Stimulated activated naive CD8-positive, alpha-beta T cell treated with anti-CD3 and anti-CD28 coated beads, Interleukin-15, Interleukin-2, amounts not matched to agents 100 U/mL and 50 U/mL, for 24 hours (primary cell): Measurements from ENCODE around the gene SESTD1.
"Not testable (repeated sequence)": the region's sequence is repeated elsewhere in the genome, so short reads cannot be mapped to it uniquely, and the experiment has no call there.

ENCODE experiments used
- ATAC-seq: fragments of 150-1000 bp; cut with Tn5 transposase; one replicate; pipeline ENCODE4 v1.10.0; 2021
- DNase-seq: peaks from one replicate; pipeline ENCODE4 v3.0.0; 2021

The SESTD1 gene

DNA sequence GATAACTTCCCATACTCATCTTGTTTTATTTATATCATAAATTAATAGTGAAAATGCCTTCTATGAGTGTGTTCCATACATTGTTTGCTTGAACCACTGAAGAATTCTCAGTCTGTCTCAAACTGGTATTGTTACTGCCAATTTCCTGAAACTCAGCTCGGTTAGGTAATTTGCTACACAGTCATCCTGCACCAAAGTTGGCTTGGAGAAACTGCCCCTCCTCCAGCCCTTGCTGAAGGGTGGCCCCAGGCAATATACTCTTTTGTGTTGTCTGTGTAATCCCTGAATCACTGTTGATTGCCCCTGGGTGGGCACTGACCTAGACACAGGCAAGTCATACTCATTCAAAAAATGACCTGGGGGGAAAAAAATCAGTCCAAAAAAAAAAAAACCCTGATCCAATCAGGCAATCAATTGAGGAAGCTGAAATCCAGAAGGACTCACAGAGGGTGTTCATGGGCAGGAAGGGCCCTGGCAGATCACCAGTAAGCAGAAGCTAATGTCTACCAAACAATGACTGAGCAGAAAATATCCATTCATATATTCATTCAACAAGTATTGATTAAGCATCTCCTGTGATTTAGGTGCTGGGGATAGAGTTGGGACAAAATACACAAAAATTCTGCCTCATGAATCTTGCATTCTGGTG is 3.8 kb upstream of the SESTD1 start:
- peak; percentile 18 for DNase-seq

DNA sequence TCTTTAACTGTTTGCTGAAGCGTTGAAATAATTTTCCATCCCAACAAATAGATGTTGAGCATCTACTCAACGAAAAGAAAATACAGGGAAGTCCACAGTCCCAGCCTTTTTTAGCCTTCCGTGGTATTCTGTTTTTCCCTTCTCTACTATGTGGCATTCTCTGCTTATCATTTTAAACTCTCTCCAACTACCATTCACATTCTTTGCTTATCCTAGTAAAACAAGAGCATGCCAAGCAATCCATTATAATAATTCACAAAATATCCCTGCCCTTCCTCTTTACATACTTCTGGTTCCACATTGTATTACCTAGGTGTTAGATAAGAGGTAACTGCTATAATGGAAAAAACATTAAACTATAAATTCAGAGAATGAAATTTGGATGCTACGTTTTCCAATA is 1.6 kb upstream of the SESTD1 start:
- no peak for ATAC-seq
- no peak for DNase-seq

More for the DNA sequence above, 3.8 kb upstream of the SESTD1 start:
- peak; percentile 39 for ATAC-seq

DNA sequence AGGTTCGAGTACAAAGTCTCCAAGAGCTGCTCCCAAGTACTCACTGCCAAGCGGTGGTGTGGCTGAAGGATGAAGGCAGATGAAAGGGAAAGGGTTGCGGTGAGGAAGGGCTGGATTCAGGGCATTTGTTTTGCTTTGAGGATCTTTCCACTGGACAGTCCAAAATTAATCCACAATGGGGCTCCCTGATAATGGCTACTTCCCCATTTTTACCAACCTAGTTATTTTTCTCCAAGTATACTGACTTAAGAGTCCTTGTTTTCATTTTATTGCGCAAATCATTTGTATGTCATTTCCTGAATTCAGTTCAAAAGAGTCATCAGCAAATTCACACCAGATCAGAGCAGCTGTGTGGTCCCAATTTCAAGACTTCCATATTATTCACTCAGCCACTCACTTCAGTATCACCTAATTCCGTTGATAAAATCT is 464 bp upstream of the SESTD1 start:
- ATAC-seq (no peak), DNase-seq (no peak)

DNA sequence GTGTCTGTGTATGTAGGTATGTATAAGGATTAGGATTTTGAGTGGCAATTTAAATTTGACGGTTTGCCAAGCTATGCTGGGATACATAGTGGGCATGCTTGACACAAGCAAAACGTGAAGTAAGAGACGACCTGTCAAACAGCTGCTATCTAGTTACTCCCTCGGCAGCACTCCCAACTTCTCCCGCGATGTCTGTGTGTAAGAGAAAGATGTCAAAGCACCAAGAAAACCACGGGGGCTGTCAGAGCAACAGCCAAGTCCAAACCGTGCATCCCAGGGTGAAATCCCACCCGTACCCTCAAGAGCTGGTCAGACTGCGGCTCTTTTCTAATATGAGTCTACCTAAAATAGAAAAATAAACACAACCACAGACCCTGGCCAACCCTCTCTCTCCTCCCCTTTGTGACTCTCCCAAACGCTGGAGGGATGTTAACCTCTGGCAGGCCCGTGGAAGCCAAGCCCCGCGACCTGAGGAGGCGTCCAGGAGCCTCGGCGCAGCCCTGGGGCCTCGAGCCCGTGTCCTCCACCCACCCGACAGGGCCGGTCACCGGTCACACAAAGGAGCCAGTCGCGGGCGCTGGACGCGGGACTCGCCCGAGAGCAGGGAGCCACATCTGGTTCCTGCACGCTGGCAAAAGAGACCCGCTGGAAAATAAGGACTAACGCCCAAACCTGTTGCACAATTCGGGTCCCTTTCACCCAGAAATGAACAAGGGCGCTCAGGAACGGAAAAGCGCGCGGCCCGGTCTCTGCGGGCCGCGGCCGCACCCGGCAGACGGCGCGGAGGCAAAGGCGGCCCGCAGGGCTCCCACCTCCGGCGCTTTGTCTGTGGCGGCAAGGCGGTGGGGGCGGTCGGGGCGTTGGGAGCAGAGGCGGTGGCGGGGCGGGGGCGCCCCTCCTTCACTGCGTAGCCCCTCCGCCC is 925 bp downstream of the SESTD1 start:
- ATAC-seq (peak; percentile 24), DNase-seq (peak; percentile 32)

DNA sequence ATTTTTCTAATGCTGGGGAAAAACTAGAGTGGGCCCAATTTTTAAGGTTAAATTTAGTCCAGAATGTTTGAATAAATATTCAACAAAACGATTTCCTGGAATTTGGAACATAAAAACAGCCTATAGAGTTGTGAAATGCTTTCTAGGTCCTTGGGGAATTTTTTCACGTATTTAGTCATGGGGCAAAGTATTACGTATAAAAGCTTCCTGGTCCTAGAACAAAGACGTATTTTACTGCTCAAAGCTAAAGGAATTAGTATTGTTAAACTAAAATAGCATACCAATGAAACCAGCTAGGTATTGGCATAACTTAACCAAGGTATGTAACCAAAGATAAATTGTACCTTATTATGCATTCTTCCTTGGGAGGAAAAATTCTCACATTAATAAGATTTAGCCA is 1.6 kb downstream of the SESTD1 start:
- DNase-seq: no peak
- no peak for ATAC-seq

DNA sequence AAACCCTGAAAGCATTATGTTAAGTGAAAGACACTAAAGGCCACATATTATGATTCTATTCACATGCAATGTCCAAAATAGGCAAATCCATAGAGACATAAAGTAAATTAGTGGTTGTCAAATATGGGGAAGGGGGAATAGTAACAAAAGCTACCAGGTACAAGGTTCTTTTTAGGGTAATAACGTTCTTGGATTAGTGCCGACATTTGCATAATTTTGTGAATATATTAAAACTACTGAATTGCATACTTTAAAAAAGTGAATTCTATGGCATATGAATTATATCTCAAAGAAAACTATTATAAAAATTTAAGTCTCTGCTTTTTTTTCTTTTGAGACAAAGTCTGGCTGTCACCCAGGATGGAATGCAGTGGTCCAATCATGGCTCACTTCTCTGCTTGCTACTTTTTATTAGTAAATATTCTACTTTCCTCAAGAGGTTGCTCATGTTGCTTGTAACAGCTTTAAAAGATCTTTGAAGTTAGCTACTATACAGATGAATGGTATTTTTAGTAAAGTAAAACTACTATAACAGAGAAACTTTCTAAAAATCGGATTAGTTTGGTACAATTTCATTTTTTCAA is 2.5 kb downstream of the SESTD1 start:
- ATAC-seq (no peak), DNase-seq (no peak)

DNA sequence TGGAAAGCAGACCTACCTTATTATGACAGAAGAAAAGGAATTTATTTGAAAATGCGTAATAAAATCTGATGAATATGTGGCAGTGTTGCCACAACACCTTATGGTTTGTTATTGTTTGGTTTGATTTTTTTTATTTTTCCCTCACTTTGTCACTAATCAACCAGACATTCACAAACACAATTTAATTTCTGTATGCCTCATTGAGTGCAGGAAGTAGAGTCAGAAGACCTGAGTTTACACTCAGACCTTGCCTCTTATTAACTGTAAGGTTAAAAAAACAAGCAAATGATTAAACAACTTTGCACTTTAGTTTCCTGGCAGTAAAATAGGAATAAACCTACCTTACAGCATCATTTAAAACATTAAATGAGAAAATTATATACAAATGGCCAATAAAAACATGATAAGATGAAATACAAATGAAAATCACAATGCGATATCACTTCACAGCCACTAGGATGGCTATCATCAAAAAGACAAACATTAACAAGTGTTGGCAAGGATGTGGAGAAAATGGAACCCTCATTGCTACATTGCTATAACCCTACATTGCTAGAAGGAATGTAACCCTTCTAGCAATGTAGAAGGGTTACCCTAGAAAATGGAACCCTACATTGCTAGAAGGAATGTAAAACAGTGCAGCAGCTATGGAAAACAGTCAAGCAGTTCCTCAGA is 3.3 kb downstream of the SESTD1 start:
- no peak for DNase-seq
- no peak for ATAC-seq

DNA sequence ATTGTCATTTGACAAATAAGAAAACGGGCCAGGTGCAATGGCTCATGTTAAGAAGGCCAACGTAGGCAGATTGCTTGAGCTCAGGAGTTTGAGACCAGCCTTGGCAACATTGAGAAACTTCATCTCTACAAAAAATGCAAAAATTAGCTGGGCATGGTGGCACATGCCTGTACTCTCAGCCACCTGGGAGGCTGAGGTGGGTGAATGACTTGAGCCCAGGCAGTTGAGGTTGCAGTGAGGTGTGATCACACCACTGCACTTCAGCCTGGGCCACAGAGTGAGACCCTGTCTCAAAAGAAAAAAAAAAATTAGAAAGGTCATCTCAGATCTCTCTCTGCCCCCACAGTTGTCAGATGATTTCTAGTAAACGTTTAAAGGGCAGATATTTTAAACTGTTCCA is 4.4 kb downstream of the SESTD1 start:
- ATAC-seq (peak; percentile 26), DNase-seq (no peak)

DNA sequence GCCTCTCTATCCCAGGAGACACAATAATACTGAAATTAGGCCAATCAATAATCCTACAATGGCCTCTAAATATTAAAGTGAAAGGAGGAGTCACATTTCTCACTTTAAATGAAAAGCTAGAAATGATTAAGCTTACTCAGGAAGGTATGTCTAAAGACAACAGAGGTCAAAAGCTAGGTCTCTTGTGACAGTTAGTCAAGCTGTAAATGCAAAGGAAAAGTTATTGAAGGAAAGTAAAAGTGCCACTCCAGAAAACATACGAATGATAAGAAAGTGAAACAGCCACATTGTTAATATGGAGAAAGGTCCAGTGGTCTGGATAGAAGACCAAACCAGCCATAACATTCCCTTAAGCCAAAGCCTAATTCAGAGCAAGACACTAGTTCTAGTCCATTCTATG is 9.5 kb downstream of the SESTD1 start:
- no peak for ATAC-seq

DNA sequence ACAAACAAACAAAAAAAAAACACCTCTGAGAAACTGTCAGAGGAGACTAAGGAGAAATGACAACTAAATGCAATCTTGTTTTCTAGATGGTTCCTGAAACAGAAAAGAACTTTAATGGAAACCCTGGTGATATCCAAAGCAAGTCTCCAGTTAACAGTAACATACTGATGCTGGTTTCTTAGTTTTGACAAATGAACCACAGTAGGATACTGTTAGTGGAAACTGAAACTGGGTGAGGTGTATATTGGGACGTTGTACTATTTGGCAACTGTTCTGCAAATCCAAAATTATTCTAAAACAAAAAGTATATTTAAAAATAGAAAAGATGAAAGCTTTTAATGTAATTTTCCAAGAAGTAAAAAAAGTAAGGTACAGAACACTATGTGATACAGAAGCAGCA is 11.4 kb downstream of the SESTD1 start:
- DNase-seq (no peak), ATAC-seq (peak; percentile 66)

More for the DNA sequence above, 9.5 kb downstream of the SESTD1 start:
- no peak for DNase-seq

DNA sequence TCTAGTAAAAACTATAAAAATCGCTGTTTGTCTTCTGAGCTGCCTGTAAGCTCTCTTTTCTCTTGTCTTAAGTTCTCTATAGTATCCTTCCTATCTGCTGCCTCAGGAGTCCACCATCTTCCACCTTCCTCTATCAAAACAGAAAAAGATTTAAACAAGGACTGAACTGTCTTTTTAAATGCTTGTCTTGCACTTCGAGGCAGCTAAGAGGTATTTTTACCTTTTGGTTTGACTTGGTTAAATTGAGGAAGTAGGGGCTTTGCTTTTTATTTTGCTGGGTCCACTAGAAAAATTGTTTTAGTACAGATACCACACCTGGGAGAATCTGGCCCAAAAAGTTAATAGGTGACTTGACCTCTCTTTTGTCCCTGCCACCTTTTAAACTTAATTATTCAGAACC is 12.2 kb downstream of the SESTD1 start:
- ATAC-seq: no peak

DNA sequence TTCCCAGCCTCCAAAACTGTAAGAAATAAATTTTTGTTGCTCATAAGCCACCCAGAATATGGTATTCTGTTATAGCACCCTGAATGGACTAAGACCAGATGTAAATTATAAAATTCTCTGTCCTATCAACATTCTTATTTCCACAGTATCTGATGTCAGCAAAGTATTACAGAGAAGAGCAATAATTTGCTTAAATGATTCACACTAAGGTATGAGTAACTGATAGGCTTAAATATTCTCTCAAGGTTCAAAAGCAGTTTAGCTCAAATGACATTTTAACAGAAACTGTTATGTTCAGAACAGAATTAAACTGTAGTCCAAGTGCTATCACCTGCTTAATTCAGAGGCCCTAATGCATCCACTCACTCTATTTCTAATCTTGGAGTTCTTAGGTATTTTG is 12.8 kb downstream of the SESTD1 start:
- ATAC-seq (peak; percentile 48), DNase-seq (no peak)

More for the DNA sequence above, 12.2 kb downstream of the SESTD1 start:
- DNase-seq: no peak

DNA sequence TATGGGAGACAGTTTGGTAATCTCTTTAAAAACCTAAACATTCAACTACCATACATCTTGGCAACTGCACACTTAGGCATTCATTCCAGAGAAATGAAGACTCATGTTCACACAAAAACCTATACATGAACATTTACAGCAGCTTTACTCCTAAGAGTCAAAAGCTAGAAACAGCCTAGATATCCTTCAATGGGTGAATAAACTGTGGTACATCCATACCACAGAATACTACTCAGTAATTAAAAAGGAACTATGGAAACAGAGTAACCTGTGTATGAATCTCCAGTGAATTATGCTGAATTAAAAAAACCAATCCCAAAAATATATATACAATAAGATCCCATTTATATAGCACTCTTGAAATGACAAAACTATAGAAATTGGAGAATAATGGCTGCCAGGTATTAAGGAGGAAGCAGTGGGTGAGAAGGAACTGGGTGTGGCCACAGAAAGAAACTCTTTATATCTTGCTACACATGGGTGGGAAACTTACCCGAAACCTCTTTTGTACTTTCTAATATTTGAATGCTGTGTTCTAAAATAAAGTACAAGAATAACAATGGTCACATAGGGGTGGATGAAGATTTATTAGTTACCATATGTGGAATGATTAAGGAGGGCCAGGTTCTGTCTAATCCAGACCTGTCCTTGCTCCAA is 13.7 kb downstream of the SESTD1 start:
- DNase-seq (no peak), ATAC-seq (no peak)

DNA sequence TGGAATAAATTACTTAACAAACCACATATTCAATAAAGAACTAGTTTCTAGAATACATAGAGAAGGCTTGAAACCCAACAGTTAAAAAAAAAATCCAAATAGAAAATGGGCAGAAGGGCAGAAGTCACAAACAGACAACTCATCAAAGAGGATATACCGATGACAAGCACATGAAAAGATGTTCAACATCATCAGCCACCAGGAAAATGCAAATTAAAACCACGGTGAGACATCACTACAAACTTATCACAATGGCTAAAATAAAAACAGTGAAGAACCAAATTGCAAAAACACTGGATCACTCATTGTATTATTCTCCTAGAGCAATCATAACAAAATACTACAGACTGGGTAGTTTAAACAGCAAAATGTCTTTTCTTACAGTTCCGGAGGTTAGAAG is 14.5 kb downstream of the SESTD1 start:
- ATAC-seq (peak; percentile 51), DNase-seq (no peak)

DNA sequence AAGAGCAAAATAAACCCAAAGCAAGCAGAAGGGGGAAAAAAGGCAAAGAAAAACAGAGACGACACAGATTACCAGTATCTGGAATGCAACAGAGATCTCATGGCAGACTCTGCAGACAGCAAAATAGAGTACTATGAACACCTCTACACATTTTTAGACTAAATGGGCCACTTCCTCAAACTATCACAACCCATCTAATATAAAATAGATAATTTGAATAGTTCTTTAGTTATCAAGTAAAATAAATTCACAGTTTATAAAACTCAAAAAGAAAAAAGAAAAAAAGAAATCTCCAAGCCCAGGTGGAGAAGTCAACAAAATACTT is 16.6 kb downstream of the SESTD1 start:
- ATAC-seq: no peak
- no peak for DNase-seq

DNA sequence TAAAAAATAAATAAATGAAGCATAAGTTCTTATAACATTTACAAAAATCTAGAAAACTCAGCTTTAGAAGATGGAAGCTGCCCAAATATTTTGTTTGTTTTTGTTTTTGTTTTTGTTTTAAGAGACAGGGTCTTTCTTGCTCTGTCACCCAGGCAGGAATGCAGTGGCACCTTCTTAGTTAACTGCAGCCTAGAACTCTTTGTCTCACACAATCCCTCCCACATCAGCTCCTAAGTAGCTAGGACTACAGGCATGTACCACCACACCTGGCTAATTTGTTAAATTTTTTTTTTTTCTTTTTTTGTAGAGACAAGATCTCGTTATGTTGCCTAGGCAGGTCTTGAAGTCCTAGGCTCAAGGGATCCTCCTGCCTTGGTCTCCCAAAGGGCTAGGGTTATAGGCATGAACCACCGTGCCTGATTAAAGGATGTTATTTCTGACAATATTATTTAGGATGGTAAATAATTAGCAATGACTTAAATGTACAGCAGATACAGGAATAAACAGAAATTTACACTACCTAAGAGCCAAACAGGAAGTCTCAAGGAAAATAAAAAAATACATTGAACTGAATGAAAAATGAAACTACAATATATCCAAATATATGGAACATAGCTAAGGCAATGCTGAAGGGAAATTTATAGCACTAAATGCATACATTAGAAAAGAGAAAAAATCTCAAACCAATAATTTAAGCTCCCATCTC is 17.2 kb downstream of the SESTD1 start:
- ATAC-seq: no peak
- DNase-seq: no peak

DNA sequence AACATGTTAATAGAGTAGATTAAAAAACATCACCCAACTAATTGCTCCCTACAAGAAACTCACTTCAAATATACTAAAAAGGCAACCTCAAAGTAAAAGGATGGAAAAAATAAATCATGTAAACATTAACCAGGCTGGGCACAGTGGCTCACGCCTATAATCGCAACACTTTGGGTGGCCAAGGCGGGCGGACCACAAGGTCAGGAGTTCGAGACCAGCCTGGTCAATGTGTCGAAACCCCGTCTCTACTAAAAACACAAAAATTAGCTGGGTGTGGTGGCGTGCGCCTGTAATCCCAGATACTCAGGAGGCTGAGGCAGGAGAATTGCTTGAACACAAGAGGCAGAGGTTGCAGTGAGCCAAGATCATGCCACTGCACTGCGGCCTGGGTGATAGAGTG is 18.8 kb downstream of the SESTD1 start:
- ATAC-seq, DNase-seq: not testable (repeated sequence)

DNA sequence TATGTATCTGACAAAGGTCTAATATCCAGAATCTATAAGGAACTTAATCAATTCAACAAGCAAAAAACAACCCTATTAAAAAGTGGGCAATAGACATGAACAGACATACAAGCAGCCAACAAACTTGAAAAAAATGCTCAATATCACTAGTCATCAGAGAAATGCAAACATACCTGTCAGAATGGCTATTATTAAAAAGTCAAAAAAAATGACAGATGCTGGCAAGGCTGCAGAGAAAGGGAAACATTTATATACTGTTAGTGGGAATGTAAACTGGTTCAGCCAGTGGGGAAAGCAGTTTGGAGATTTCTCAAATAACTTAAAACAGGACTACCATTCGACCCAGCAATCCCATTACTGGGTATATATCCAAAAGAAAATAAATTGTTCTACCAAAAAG is 21.6 kb downstream of the SESTD1 start:
- no peak for DNase-seq
- no peak for ATAC-seq

DNA sequence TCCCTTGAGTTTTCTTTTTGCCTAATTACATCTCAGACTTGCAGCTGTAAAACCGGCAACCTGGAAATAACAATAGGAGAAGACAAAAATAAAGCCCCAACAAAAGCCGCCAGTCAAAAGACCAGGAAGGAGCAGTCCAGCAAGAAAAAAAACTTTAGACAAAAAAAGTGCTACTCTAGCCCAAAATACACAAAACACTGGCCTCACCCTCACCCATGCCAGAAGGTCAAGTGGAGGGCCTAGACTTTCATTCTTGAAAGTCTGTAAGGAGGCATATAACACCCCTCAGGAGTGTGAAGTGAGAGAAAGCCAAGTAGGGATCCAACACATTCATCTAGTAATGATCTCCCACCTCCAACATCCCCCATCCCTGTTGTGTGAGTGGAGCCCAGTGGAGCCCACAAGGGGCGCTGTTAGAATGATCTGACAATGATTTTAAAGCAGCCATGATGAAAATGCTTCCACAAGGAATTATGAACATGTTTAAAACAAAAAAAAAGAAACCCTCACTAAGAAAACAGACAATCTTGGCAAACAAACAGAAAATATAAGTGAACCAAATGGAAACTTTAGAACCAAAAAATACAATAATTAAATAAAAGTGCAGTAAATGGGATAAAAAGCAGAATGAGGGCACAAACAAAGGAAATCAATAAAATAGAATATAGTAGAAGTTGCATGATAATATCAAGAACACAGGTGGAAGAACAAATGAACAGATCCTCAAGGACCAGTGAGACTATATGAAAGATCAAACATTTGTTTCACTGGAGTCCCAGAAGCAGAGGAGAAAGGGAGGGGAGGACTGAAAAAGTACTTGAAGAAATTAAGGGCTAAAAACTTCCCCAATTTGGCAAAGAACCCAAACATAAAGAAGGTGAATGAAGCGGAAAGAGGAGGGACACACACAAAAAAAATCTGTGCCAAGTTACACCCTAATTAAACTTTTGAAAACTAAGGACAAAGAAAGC is 23.9 kb downstream of the SESTD1 start:
- DNase-seq (no peak), ATAC-seq (no peak)

DNA sequence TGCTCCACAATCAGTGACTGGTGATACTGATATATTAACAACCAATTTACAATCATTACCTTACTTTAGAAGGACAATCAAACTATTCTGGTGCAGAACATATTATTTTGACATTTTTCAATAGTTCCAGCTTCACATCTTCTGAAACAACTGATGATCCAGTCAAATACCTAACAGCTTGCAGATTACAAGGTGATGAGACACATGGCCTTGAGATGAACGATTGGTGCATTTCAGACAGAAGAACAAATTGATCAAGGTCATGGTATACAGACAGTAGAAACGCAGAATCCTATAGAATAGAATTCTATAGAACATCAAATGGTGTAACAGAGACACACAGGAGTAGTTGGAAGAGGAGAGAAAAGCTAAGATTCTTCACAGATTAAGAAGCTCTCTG is 24.8 kb downstream of the SESTD1 start:
- no peak for DNase-seq
- no peak for ATAC-seq
